H1 (cell line): ENCODE measurements around the gene PKN3. TPM values are rescaled to one million over a fixed set of nuclear protein-coding genes. Genes with fewer than 3 reads are reported as not detected.

ENCODE experiments used
- BCL11A ChIP-seq, 2 experiments: IDR thresholded peaks; one replicate each; pipeline ENCODE4 v1.6.1; 2011; ENCODE audit warnings: low read depth in 2 of 2, low read length in 2 of 2, mild to moderate bottlenecking in 2 of 2
- CHD2 ChIP-seq: IDR thresholded peaks from 2 replicates; pipeline ENCODE4 v1.6.1; 2012; ENCODE audit warnings: low read length, improper control_type of control experiment
- EGR1 ChIP-seq: IDR thresholded peaks from 2 replicates; pipeline ENCODE4 v1.6.1; 2011; ENCODE audit warnings: low read depth, low read length, borderline replicate concordance
- EZH2 ChIP-seq: fragments of 200-600 bp; sonication (generic); IDR thresholded peaks from 2 replicates; pipeline ENCODE4 v1.7.1; 2012; ENCODE audit warnings: low read depth, mild to moderate bottlenecking, moderate library complexity, low read length, inconsistent platforms; ENCODE audit not compliant: severe bottlenecking
- POLR2A ChIP-seq, 2 experiments: IDR thresholded peaks; 1 replicate in 1 of 2; 2 replicates in 1 of 2; pipeline ENCODE4 v1.6.1; 2011; ENCODE audit warnings: low read depth in 2 of 2, low read length in 2 of 2, mild to moderate bottlenecking in 2 of 2; ENCODE audit errors: control extremely low read depth in 1 of 2
- RNF2 ChIP-seq: fragments of 200-900, 300-1000 bp; sonication (generic); IDR thresholded peaks from 2 replicates; pipeline ENCODE4 v1.7.1; 2016; ENCODE audit warnings: borderline replicate concordance, low read depth, mild to moderate bottlenecking, antibody characterized with exemption, low read length; ENCODE audit not compliant: poor library complexity, severe bottlenecking; ENCODE audit errors: missing control alignments
- SP2 ChIP-seq: IDR thresholded peaks from 2 replicates; pipeline ENCODE4 v1.6.1; 2012; ENCODE audit warnings: mild to moderate bottlenecking, low read length, inconsistent platforms
- polyA plus RNA-seq, 7 experiments: library from polyadenylated mRNA; depleted of rRNA in 3 of 7; stranded (reverse) in 5 of 7; unstranded in 2 of 7; fragments of >200 nt in 5 of 7; fragments of 200-250 nt in 2 of 7; gene quantifications; 1 replicate in 5 of 7; 2 replicates in 1 of 7; 4 replicates in 1 of 7; pipeline versions ENCODE4 v1.2.1 to v1.2.3, GENCODE V29; 2011 to 2013; ENCODE audit warnings: missing spikeins in 2 of 7, mixed read lengths in 2 of 7
- total RNA-seq: library from RNA; stranded (reverse); fragmentation: NEBNext Ultra II Directional; extraction: Animal tissue kit (Norgen Biotek cat#: 25700); gene quantifications from 2 replicates; pipeline ENCODE4 v1.2.1, GENCODE V29; 2021

Gene PKN3
- total and polyA plus RNA-seq, 2 of the 8 experiments (the other 6 are each of a cell fraction or from before 2014, with no cell fraction given): 15.7 to 16.3 TPM

- TF ChIP-seq RNF2 (no peak), POLR2A (IDR thresholded peaks at IDR 0.05; ENCODE audit: control extremely low read depth in 1 of 2, low read depth in 2 of 2, low read length in 2 of 2) (no peak), SP2 (no peak), EGR1 (no peak), BCL11A (IDR thresholded peaks at IDR 0.05; ENCODE audit: low read depth in 2 of 2, low read length in 2 of 2) (no peak), CHD2 (no peak), EZH2 (no peak)
These were observed 16.2 kb downstream of the PKN3 start (continued) for GRCh38 chr9:128718475-128718874.
